Liver (tissue), 9 donors: Measurements from ENCODE around the gene CLBA1. TPM values are rescaled to one million over a fixed set of nuclear protein-coding genes. Genes with fewer than 3 reads are reported as not detected.

Experiments
- DNase-seq: peaks from one replicate; pipeline ENCODE4 v3.0.0-alpha.2; 2017; ENCODE audit warnings: low spot score
- H3K27ac ChIP-seq, 2 donors: one replicate each; pipeline ENCODE4 v1.7.0; 2013; ENCODE audit warnings: inconsistent platforms in 2 of 2, low read length in 2 of 2, control low read depth in 1 of 2, low read depth in 1 of 2, mild to moderate bottlenecking in 1 of 2
- H3K27me3 ChIP-seq, 4 donors: one replicate each; pipeline versions ENCODE4 v1.6.1 to v1.7.0; 2013; ENCODE audit warnings: low read length in 3 of 4, inconsistent platforms in 1 of 4, mild to moderate bottlenecking in 1 of 4, moderate library complexity in 1 of 4; ENCODE audit not compliant: control insufficient read depth in 4 of 4, insufficient read depth in 4 of 4
- H3K36me3 ChIP-seq, 4 donors: one replicate each; pipeline versions ENCODE4 v1.6.1 to v1.7.0; 2013; ENCODE audit warnings: low read length in 3 of 4, mild to moderate bottlenecking in 3 of 4, low read depth in 1 of 4, moderate library complexity in 1 of 4; ENCODE audit not compliant: control insufficient read depth in 4 of 4, insufficient read depth in 3 of 4
- H3K4me1 ChIP-seq, 4 donors: one replicate each; pipeline versions ENCODE4 v1.6.1 to v1.7.0; 2013; ENCODE audit warnings: low read length in 3 of 4, mild to moderate bottlenecking in 3 of 4, moderate library complexity in 1 of 4; ENCODE audit not compliant: control insufficient read depth in 4 of 4, insufficient read depth in 4 of 4
- H3K4me3 ChIP-seq, 3 donors: one replicate each; pipeline versions ENCODE4 v1.6.1 to v1.7.0; 2013; ENCODE audit warnings: low read length in 3 of 3, control low read depth in 1 of 3, low read depth in 1 of 3, mild to moderate bottlenecking in 1 of 3
- H3K9ac ChIP-seq, 2 donors: one replicate each; pipeline ENCODE4 v1.7.0; 2013; ENCODE audit warnings: low read length in 2 of 2, mild to moderate bottlenecking in 2 of 2, moderate library complexity in 2 of 2, control low read depth in 1 of 2, low read depth in 1 of 2
- H3K9me3 ChIP-seq, 4 donors: one replicate each; pipeline versions ENCODE4 v1.6.1 to v1.7.0; 2013; ENCODE audit warnings: low read length in 3 of 4; ENCODE audit not compliant: control insufficient read depth in 4 of 4
- EGR1 ChIP-seq, 2 donors: IDR thresholded peaks; 2 replicates each; pipeline ENCODE4 v1.6.1; 2016 to 2018; ENCODE audit warnings: antibody characterized with exemption in 2 of 2, low read depth in 2 of 2
- FOXA1 ChIP-seq: IDR thresholded peaks from 2 replicates; pipeline ENCODE4 v1.6.1; 2016; ENCODE audit warnings: antibody characterized with exemption
- HNF4A ChIP-seq, 2 donors: conservative IDR thresholded peaks; 2 replicates each; pipeline ENCODE4 v1.6.1; 2016; ENCODE audit warnings: antibody characterized with exemption in 2 of 2, mild to moderate bottlenecking in 2 of 2
- HNF4G ChIP-seq: IDR thresholded peaks from 2 replicates; pipeline ENCODE4 v1.6.1; 2016; ENCODE audit warnings: antibody characterized with exemption
- JUND ChIP-seq, 2 donors: IDR thresholded peaks; 2 replicates each; pipeline ENCODE4 v1.6.1; 2016; ENCODE audit warnings: antibody characterized with exemption in 2 of 2
- NR2F2 ChIP-seq: IDR thresholded peaks from 2 replicates; pipeline ENCODE4 v1.6.1; 2016; ENCODE audit warnings: antibody characterized with exemption
- RAD21 ChIP-seq, 2 donors: IDR thresholded peaks; 2 replicates each; pipeline ENCODE4 v1.6.1; 2016; ENCODE audit warnings: antibody characterized with exemption in 2 of 2, mild to moderate bottlenecking in 2 of 2
- RXRA ChIP-seq, 2 donors: IDR thresholded peaks; 2 replicates each; pipeline ENCODE4 v1.6.1; 2017 to 2018; ENCODE audit warnings: antibody characterized with exemption in 2 of 2, mild to moderate bottlenecking in 1 of 2
- SP1 ChIP-seq: IDR thresholded peaks from 2 replicates; pipeline ENCODE4 v1.6.1; 2018; ENCODE audit warnings: antibody characterized with exemption, mild to moderate bottlenecking
- TAF1 ChIP-seq: conservative IDR thresholded peaks from 2 replicates; pipeline ENCODE4 v1.6.1; 2016; ENCODE audit warnings: antibody characterized with exemption, mild to moderate bottlenecking
- YY1 ChIP-seq: IDR thresholded peaks from 2 replicates; pipeline ENCODE4 v1.6.1; 2016; ENCODE audit warnings: antibody characterized with exemption, mild to moderate bottlenecking
- WGBS: extraction: QIAGEN DNeasy Blood & Tissue Kit; methylation state at CpG from one replicate; pipeline ENCODE4 v1.1.7; 2013; 5-methylcytosine and 5-hydroxymethylcytosine counted together
- polyA plus RNA-seq, 2 donors: library from polyadenylated mRNA; stranded (reverse) in 1 of 2; unstranded in 1 of 2; fragments of 200-250 nt in 1 of 2; fragments of >200 nt in 1 of 2; fragmentation: Nextera tagmentation in 1 of 2; extraction: Ambion mirVana in 1 of 2; gene quantifications; one replicate each; pipeline versions ENCODE4 v1.2.1 to v1.2.3, GENCODE V29; 2013 to 2015
- total RNA-seq, 2 donors: library from RNA; depleted of rRNA; stranded (reverse); fragments of >200 nt; gene quantifications; one replicate each; pipeline ENCODE4 v1.2.3, GENCODE V29; 2014
- TF ChIP-seq, protein P1 (sequence below): fragments of 150-350 bp; IDR thresholded peaks from 2 replicates; pipeline ENCODE4 v1.5.1; 2017; ENCODE audit warnings: improper control_type of control experiment, low read depth, low read length; ENCODE audit not compliant: missing input control
- TF ChIP-seq, protein P2 (sequence below): IDR thresholded peaks from 2 replicates; pipeline ENCODE4 v1.6.1; 2016; ENCODE audit warnings: antibody characterized with exemption
- TF ChIP-seq, protein P3 (sequence below): IDR thresholded peaks from 2 replicates; pipeline ENCODE4 v1.6.1; 2016; ENCODE audit warnings: antibody characterized with exemption
- TF ChIP-seq, protein P4 (sequence below): IDR thresholded peaks from 2 replicates; pipeline ENCODE4 v1.6.1; 2016; ENCODE audit warnings: antibody characterized with exemption
- donor health status: healthy.
- donor health status: healthy.
- donor health status: healthy.
- donor health status: healthy.
- donor health status: healthy.

Gene CLBA1
- total and polyA plus RNA-seq, 4 donors, result 0.98 to 3.9 (median 2.3) TPM

DNA sequence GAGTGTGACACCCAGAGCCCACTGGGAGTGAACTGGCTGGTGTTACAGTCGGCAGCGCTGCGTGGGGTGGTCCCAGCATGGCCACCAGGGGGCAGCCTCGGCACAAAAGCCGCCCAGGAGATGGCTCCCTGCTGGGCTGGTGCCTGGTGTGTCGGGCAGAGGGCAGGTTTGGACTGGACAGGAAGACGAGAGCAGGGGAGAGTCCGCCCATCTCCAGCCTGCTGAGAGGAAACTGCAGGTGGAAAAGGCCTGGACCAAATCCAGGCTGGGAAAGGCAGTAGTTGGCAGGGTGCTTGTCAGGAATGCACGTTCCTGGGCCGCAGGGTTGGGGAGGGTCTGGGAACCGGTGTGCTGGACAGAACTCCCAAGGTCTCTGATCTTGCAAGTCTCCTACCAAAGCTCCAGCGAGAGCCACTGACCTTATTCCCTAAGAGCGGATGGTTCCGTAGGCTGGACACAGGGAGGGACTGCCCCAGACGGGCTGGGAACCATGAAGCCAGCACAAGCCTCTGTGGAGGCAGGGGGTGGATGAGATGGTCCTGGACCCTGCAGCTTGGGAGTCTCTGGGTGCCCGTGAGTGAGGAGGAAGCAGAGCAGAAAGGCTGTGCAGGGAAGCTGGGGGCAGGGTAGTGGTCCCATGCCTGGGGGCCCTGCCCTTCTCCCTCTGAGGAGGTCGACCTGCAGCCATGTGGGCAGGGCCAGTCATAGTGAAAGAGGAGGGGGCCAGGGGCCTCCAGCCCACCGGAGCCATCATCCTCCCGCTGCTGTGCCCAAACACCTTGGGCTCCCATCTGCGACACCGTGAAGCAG, 9.2 kb upstream of the CLBA1 start:
- Histone ChIP-seq H3K9ac (no peak overlapping the region), H3K4me1 (peaks cover 6 to 32% (median 24%) of the 10 kb centered on the region in 4 donors), H3K36me3 (no peaks in the 10 kb centered on the region), H3K27ac (no peak overlapping the region), H3K27me3 (no peaks in the 10 kb centered on the region), H3K4me3 (no peak overlapping the region), H3K9me3 (no peaks in the 10 kb centered on the region)
- DNase-seq, result peak; percentile 92
- 39% methylated on average over 21 of the region's 21 CpGs for WGBS
- TF ChIP-seq HNF4A (conservative IDR thresholded peaks at IDR 0.05), result peak; percentile 48
- no peak for TF ChIP-seq NR2F2
- TF ChIP-seq RAD21 (IDR thresholded peaks at IDR 0.05), result peak; percentile 96
- peak; percentile 53 for TF ChIP-seq SP1
- no peak for TF ChIP-seq TAF1
- TF ChIP-seq, protein P1, sequence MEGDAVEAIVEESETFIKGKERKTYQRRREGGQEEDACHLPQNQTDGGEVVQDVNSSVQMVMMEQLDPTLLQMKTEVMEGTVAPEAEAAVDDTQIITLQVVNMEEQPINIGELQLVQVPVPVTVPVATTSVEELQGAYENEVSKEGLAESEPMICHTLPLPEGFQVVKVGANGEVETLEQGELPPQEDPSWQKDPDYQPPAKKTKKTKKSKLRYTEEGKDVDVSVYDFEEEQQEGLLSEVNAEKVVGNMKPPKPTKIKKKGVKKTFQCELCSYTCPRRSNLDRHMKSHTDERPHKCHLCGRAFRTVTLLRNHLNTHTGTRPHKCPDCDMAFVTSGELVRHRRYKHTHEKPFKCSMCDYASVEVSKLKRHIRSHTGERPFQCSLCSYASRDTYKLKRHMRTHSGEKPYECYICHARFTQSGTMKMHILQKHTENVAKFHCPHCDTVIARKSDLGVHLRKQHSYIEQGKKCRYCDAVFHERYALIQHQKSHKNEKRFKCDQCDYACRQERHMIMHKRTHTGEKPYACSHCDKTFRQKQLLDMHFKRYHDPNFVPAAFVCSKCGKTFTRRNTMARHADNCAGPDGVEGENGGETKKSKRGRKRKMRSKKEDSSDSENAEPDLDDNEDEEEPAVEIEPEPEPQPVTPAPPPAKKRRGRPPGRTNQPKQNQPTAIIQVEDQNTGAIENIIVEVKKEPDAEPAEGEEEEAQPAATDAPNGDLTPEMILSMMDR, result peak; percentile 97
- TF ChIP-seq RXRA (IDR thresholded peaks at IDR 0.05), result peak in 1 of 2 donors; percentile 21

DNA sequence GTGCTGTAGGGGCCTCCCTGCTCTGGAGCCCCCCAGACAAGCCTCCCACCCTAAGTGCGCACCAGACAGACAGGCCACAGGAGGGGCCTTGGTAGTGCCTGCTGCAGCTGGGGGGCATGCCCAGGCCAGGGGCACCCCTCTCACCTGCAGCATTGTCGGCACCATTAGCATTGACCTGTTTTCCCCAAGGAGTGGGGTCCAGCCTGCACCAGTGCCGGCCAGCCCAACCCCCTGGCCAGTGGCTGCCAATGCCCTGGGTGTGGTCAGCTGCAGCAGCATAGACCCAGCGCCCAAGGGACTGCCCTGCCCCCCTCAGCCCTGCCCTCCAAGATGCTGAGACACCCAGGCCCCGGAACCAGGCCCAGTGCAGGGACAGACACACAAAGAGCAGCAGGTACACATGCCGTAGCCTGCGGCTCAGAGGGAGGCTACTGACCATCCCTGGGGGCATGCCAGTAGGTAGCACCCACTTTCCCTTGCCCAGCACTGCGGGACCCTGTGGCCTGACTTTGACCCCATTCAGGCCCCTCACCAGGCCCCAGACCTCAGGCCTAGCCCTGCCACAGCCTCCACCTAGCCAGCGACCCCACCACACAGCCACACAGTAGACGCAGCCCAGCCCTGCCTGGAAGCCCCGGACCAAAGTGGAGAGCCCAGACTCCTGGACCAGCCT, 8.4 kb upstream of the CLBA1 start:
- H3K27me3 ChIP-seq, result no peaks in the 10 kb centered on the region
- H3K4me1 ChIP-seq, result peaks cover 6 to 32% (median 24%) of the 10 kb centered on the region in 4 donors
- H3K9ac ChIP-seq, result peak overlapping the region in 1 of 2 donors; percentile 25
- no peak for DNase-seq
- H3K36me3 ChIP-seq, result no peaks in the 10 kb centered on the region
- 82% methylated on average over 11 of the region's 11 CpGs for WGBS
- H3K4me3 ChIP-seq, result peak overlapping the region in 1 of 3 donors; percentile 66
- no peak for TF ChIP-seq HNF4G
- no peak for TF ChIP-seq NR2F2
- TF ChIP-seq, protein P2, sequence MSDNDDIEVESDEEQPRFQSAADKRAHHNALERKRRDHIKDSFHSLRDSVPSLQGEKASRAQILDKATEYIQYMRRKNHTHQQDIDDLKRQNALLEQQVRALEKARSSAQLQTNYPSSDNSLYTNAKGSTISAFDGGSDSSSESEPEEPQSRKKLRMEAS, result no peak
- no peak overlapping the region for H3K27ac ChIP-seq
- H3K9me3 ChIP-seq, result no peaks in the 10 kb centered on the region

DNA sequence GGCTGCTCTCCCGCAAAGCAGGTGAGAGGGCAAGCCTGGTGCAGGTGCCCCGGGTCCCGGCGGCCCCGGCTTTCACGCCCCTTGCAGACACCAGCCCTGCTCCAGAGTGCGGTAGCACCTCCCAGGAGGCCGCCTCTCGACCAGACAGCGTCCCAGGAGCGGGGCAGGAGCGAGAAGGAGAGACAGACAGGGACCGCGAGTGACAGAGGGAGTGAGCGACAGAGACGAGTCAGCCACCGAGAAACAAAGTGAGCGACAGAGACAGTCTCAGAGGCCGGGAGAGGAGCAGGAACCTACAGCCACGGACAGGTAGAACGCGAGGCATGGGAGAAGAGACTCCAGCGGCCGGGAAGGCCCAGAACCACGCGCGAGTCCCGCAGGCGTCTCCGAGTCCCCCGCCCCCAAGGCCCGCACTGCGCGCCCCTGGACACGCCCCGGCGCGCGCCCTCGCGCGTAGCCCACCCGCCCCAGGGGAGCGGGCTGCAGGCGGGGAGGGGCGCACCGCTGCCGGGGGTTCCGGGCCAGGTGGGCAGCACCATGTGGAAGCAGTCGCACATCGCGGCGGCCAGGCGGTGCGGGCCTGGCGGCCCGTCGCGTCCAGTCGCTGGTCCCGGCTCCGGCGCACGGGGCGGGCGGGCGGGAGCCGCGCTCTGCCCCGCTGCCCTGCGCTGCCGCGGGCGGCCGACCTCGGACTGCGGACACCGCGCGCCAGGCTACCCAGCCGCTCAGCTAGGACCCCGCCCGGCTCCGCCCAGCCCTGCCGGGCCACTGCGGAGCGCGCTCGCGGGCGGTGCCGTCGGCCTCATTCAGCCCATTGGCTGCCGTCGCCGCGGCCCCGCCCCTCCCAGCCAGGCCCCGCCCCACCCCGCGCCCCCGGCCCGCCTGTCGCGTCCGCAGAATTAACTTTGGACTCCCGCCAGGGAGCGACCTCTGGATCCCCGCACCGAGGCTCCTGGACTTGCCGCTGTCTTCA, 7.6 kb upstream of the CLBA1 start, which contains the start of gene AHNAK2:
TSS of gene AHNAK2 (minus strand) at position 694 of the 973 bp plus-strand sequence. CDS start at position 557, 137 bp downstream.
- Histone ChIP-seq H3K36me3 (no peaks in the 10 kb centered on the region), H3K9ac (peak within 1 kb of the TSS in 1 of 2 donors; percentile 25), H3K9me3 (no peaks in the 10 kb centered on the region), H3K27me3 (no peaks in the 10 kb centered on the region), H3K27ac (no peak within 1 kb of the TSS), H3K4me3 (peak within 1 kb of the TSS; percentile 42 to 66 (median 54)), H3K4me1 (peaks cover 6 to 32% (median 24%) of the 10 kb centered on the region in 4 donors)
- DNase-seq, result peak; percentile 80
- 5% methylated on average over 111 of the region's 111 CpGs for WGBS
- TF ChIP-seq RAD21 (IDR thresholded peaks at IDR 0.05) (no peak), EGR1 (IDR thresholded peaks at IDR 0.05; ENCODE audit: low read depth in 2 of 2) (no peak), FOXA1 (no peak), SP1 (no peak), JUND (IDR thresholded peaks at IDR 0.05) (no peak), YY1 (no peak), HNF4G (no peak), TAF1 (no peak)
- TF ChIP-seq, protein P3, sequence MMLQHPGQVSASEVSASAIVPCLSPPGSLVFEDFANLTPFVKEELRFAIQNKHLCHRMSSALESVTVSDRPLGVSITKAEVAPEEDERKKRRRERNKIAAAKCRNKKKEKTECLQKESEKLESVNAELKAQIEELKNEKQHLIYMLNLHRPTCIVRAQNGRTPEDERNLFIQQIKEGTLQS, result no peak
- TF ChIP-seq, protein P1, result no peak
- TF ChIP-seq, protein P4, sequence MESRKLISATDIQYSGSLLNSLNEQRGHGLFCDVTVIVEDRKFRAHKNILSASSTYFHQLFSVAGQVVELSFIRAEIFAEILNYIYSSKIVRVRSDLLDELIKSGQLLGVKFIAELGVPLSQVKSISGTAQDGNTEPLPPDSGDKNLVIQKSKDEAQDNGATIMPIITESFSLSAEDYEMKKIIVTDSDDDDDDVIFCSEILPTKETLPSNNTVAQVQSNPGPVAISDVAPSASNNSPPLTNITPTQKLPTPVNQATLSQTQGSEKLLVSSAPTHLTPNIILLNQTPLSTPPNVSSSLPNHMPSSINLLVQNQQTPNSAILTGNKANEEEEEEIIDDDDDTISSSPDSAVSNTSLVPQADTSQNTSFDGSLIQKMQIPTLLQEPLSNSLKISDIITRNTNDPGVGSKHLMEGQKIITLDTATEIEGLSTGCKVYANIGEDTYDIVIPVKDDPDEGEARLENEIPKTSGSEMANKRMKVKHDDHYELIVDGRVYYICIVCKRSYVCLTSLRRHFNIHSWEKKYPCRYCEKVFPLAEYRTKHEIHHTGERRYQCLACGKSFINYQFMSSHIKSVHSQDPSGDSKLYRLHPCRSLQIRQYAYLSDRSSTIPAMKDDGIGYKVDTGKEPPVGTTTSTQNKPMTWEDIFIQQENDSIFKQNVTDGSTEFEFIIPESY, result no peak
